ENCODE data around the gene MAPK6.
A peak's percentile ranks its signal among the peaks of the same experiment; 100 is the strongest.

Gene MAPK6

DNA sequence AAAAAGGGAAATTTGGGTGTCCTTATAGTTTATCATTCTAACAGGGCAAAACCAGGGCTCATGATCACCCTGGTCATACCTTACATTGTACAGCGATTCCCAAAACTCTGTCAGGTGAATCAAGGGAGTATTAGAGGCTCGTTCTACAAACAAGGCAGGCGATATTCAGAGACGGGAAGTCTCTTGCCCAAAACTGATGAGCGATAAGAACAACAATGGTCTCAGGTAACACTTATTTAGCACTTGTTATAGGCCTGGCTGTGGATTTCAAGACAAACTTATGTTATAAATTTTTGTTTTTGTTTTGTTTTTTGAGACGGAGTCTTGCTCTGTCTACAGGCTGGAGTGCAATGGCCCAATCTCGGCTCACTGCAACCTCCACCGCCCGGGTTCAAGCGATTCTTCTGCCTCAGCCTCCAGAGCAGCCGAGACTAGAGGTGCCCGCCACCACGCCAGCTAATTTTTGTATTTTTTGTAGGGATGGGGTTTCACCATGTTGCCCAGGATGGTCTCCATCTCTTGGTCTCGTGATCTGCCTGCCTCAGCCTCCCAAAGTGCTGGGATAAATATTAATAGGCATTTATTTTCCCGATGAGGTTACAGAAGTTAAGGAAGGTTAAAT, 80.7 kb downstream of the MAPK6 start:
- Histone ChIP-seq H3K4me3 (ENCODE audit: low read length) (no peak overlapping the region), H3K27me3 (ENCODE audit: low read depth, low read length) (no peaks in the 10 kb centered on the region), H3K4me2 (ENCODE audit: low read length) (no peak overlapping the region), H3K9ac (ENCODE audit: low read length) (no peak overlapping the region), H3K79me2 (ENCODE audit: low read length) (peaks cover 8% of the 10 kb centered on the region; the same call in 1 of the 2 replicates), H3K36me3 (replicated peaks; ENCODE audit: low read depth, low read length) (no peaks in the 10 kb centered on the region), H3K9me3 (ENCODE audit: insufficient read depth, low read length) (no peaks in the 10 kb centered on the region), H4K20me1 (ENCODE audit: insufficient read depth, low read length) (no peaks in the 10 kb centered on the region), H3K4me1 (ENCODE audit: low read length) (peaks cover 19% of the 10 kb centered on the region), H3K27ac (ENCODE audit: low read length) (no peak overlapping the region), H2AFZ (ENCODE audit: low read depth, low read length) (no peak overlapping the region)
- no peak for TF ChIP-seq EZH2phosphoT487 (IDR thresholded peaks at IDR 0.05; ENCODE audit: low read depth)
- TF ChIP-seq, protein P1, sequence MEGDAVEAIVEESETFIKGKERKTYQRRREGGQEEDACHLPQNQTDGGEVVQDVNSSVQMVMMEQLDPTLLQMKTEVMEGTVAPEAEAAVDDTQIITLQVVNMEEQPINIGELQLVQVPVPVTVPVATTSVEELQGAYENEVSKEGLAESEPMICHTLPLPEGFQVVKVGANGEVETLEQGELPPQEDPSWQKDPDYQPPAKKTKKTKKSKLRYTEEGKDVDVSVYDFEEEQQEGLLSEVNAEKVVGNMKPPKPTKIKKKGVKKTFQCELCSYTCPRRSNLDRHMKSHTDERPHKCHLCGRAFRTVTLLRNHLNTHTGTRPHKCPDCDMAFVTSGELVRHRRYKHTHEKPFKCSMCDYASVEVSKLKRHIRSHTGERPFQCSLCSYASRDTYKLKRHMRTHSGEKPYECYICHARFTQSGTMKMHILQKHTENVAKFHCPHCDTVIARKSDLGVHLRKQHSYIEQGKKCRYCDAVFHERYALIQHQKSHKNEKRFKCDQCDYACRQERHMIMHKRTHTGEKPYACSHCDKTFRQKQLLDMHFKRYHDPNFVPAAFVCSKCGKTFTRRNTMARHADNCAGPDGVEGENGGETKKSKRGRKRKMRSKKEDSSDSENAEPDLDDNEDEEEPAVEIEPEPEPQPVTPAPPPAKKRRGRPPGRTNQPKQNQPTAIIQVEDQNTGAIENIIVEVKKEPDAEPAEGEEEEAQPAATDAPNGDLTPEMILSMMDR (IDR thresholded peaks at IDR 0.05; ENCODE audit: low read depth, low read length) = no peak

DNA sequence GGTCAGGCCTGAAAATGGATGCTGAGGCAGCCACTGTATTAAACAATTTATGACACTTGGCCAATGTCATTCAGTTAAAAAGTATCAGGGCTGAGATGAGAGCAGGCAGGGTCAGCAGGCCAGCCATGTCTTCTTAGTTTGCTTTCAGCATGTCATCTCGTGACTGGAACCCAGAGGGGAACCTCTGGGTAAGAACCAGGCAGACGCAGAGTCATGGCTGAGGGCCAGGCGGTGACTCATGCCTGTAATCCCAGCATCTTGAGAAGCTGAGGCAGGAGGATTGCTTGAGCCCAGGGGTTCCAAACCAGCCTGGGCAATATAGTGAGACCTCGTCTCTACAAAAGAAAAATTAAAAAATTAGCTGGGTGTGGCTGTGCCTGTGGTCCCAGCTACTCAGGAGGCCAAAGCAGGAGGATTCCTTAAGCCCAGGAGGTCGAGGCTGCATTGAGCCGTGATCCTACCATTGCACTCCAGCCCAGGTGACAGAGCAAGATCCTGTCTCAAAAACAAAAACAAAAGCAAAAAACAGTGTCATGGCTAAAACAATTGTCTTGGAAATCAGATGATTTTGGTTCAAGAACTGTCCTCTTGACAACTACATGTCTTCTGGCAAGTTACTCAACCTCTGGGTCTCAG, 81.9 kb downstream of the MAPK6 start:
- Histone ChIP-seq H3K9ac (ENCODE audit: low read length) (no peak overlapping the region), H2AFZ (ENCODE audit: low read depth, low read length) (no peak overlapping the region), H3K4me1 (ENCODE audit: low read length) (peaks cover 18% of the 10 kb centered on the region), H3K27me3 (ENCODE audit: low read depth, low read length) (no peaks in the 10 kb centered on the region), H3K9me3 (ENCODE audit: insufficient read depth, low read length) (no peaks in the 10 kb centered on the region), H3K4me2 (ENCODE audit: low read length) (no peak overlapping the region), H3K27ac (ENCODE audit: low read length) (no peak overlapping the region), H3K4me3 (ENCODE audit: low read length) (no peak overlapping the region), H4K20me1 (ENCODE audit: insufficient read depth, low read length) (no peaks in the 10 kb centered on the region), H3K79me2 (ENCODE audit: low read length) (peaks cover 8% of the 10 kb centered on the region; the same call in 1 of the 2 replicates), H3K36me3 (replicated peaks; ENCODE audit: low read depth, low read length) (no peaks in the 10 kb centered on the region)
- TF ChIP-seq, protein P1 (IDR thresholded peaks at IDR 0.05; ENCODE audit: low read depth, low read length) = no peak
- TF ChIP-seq EZH2phosphoT487 (IDR thresholded peaks at IDR 0.05; ENCODE audit: low read depth) = no peak

DNA sequence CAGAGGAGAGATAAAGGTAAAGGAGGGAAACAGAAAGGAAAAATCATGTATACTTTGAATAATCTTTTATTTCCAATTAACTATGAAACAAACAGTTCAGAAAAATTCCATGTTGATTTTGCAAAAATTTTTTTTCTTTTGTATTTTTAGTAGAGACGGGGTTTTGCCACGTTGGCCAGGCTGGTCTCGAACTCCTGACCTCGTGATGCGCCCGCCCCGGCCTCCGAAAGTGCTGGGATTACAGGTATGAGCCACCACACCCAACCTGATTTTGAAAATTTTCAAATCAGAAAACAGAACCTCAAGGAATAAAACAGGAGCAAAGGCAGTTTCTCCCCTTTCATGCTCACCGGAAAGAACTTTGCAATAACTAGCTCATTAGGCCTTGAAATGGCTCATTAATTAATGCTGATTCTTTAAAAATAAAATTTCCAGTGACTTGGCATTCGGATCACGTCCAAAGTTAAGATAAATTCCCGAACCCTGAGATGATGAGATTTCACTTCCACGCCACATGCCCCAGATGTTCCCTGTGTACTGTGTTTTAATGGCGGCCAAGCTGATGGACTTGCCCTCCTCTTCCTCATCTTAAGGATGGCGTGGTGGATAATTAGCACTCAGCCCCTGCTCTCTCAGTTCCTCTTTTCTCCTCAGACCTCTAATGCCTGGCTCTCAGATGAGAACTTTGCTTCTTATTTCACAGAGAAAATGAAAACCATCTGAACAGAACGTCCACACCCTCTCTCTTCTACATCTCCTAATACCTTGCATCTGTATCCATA, 82.7 kb downstream of the MAPK6 start:
- Histone ChIP-seq H3K27ac (ENCODE audit: low read length) (no peak overlapping the region), H3K4me1 (ENCODE audit: low read length) (peaks cover 18% of the 10 kb centered on the region)
- TF ChIP-seq, protein P1 (IDR thresholded peaks at IDR 0.05; ENCODE audit: low read depth, low read length) = no peak
- no peak for TF ChIP-seq EZH2phosphoT487 (IDR thresholded peaks at IDR 0.05; ENCODE audit: low read depth)

DNA sequence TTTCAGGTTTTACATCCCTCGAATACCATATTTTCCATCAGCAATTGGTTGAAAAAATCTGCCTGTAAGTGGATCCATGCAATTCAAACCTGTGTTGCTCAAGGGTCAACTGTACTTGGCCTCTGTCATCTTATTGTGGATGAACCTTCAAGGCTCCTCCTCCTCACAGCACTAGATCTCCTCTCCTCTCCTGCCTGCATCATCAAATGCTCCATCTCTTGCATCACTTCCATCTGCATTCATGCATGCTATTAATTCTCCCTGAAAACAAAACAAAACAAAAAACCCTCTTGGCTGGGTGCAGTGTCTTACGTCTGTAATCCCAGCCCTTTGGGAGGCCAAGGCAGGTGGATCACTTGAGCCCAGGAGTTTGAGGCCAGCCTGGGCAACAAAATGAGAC, 83.4 kb downstream of the MAPK6 start:
- TF ChIP-seq EZH2phosphoT487 (IDR thresholded peaks at IDR 0.05; ENCODE audit: low read depth) = no peak
- TF ChIP-seq, protein P1 (IDR thresholded peaks at IDR 0.05; ENCODE audit: low read depth, low read length) = no peak
- Histone ChIP-seq H3K36me3 (replicated peaks; ENCODE audit: low read depth, low read length) (no peaks in the 10 kb centered on the region), H2AFZ (ENCODE audit: low read depth, low read length) (no peak overlapping the region), H3K4me1 (ENCODE audit: low read length) (peaks cover 14% of the 10 kb centered on the region), H3K4me2 (ENCODE audit: low read length) (no peak overlapping the region; the same call in 1 of the 2 replicates), H3K9me3 (ENCODE audit: insufficient read depth, low read length) (no peaks in the 10 kb centered on the region), H3K27ac (ENCODE audit: low read length) (no peak overlapping the region), H3K79me2 (ENCODE audit: low read length) (0 out of 2 replicates have a peak, but pooled peaks cover 4% of the 10 kb centered on the region), H3K9ac (ENCODE audit: low read length) (no peak overlapping the region), H3K4me3 (ENCODE audit: low read length) (peak overlapping the region; percentile 21; the same call in 1 of the 2 replicates), H4K20me1 (ENCODE audit: insufficient read depth, low read length) (no peaks in the 10 kb centered on the region), H3K27me3 (ENCODE audit: low read depth, low read length) (no peaks in the 10 kb centered on the region)

More for the DNA sequence above, 82.7 kb downstream of the MAPK6 start:
- H3K9ac ChIP-seq (ENCODE audit: low read length) = no peak overlapping the region; the same call in 1 of the 2 replicates
- H3K36me3 ChIP-seq (replicated peaks; ENCODE audit: low read depth, low read length) = no peaks in the 10 kb centered on the region
- peaks cover 8% of the 10 kb centered on the region; the same call in 1 of the 2 replicates for H3K79me2 ChIP-seq (ENCODE audit: low read length)
- no peaks in the 10 kb centered on the region for H3K27me3 ChIP-seq (ENCODE audit: low read depth, low read length)
- H3K4me2 ChIP-seq (ENCODE audit: low read length) = no peak overlapping the region; the same call in 1 of the 2 replicates
- no peaks in the 10 kb centered on the region for H3K9me3 ChIP-seq (ENCODE audit: insufficient read depth, low read length)
- peak overlapping the region; percentile 30; the same call in 1 of the 2 replicates for H3K4me3 ChIP-seq (ENCODE audit: low read length)
- no peaks in the 10 kb centered on the region for H4K20me1 ChIP-seq (ENCODE audit: insufficient read depth, low read length)
- H2AFZ ChIP-seq (ENCODE audit: low read depth, low read length) = no peak overlapping the region

All from OCI-LY3 (cell line).